BE2C (cell line): ENCODE results near the gene NELL1.
"Not testable (repeated sequence)": the region's sequence is repeated elsewhere in the genome, so short reads cannot be mapped to it uniquely, and the experiment has no call there.

Source experiments
- DNase-seq: peaks from one replicate; pipeline ENCODE4 v3.0.0-alpha.2; 2020
- H3K27me3 ChIP-seq: fragments of 250-450 bp; sonication (Bioruptor Pico); 2 replicates; pipeline ENCODE4 v1.5.1; 2020; ENCODE audit warnings: mild to moderate bottlenecking
- H3K36me3 ChIP-seq: fragments of 250-450 bp; sonication (Bioruptor Pico); 2 replicates; pipeline ENCODE4 v1.5.1; 2020; ENCODE audit warnings: mild to moderate bottlenecking
- H3K4me1 ChIP-seq: fragments of 250-450 bp; sonication (Bioruptor Pico); 2 replicates; pipeline ENCODE4 v1.5.1; 2020
- H3K4me3 ChIP-seq: 2 replicates; pipeline ENCODE4 v1.5.1; 2011; ENCODE audit warnings: low read depth, low read length
- H3K9me3 ChIP-seq: fragments of 250-450 bp; sonication (Bioruptor Pico); 2 replicates; pipeline ENCODE4 v1.5.1; 2020
- CTCF ChIP-seq: IDR thresholded peaks from 2 replicates; pipeline ENCODE4 v1.5.1; 2012; ENCODE audit warnings: mild to moderate bottlenecking, low read depth, low read length

NELL1 gene

GRCh38 chr11:21264125-21264524 is 594.7 kb downstream of the NELL1 start:
- Histone ChIP-seq H3K36me3 (no peaks in the 10 kb centered on the region), H3K4me1 (no peaks in the 10 kb centered on the region), H3K27me3 (no peaks in the 10 kb centered on the region), H3K9me3 (no peaks in the 10 kb centered on the region), H3K4me3 (no peak overlapping the region)
- no peak for DNase-seq
- no peak for TF ChIP-seq CTCF

- no peak for TF ChIP-seq CTCF
- no peaks in the 10 kb centered on the region for H3K27me3 ChIP-seq
- no peaks in the 10 kb centered on the region for H3K4me1 ChIP-seq
- no peak for DNase-seq
- no peak overlapping the region for H3K4me3 ChIP-seq
- no peaks in the 10 kb centered on the region for H3K9me3 ChIP-seq
- no peaks in the 10 kb centered on the region for H3K36me3 ChIP-seq
Measured at GRCh38 chr11:21268036-21268435, 598.6 kb downstream of the NELL1 start.

GRCh38 chr11:21272139-21272538 is 602.8 kb downstream of the NELL1 start:
- H3K36me3 ChIP-seq, H3K4me1 ChIP-seq, H3K4me3 ChIP-seq, H3K9me3 ChIP-seq, DNase-seq, H3K27me3 ChIP-seq: not testable (repeated sequence)

- no peaks in the 10 kb centered on the region for H3K9me3 ChIP-seq
- H3K4me1 ChIP-seq = no peaks in the 10 kb centered on the region
- TF ChIP-seq CTCF = no peak
- H3K27me3 ChIP-seq = no peaks in the 10 kb centered on the region
- H3K36me3 ChIP-seq = no peaks in the 10 kb centered on the region
- DNase-seq = no peak
- no peak overlapping the region for H3K4me3 ChIP-seq
Measured at GRCh38 chr11:21278840-21279239, 609.5 kb downstream of the NELL1 start.

GRCh38 chr11:21285104-21285503 is 615.7 kb downstream of the NELL1 start:
- H3K4me3 ChIP-seq = no peak overlapping the region
- H3K36me3 ChIP-seq = no peaks in the 10 kb centered on the region
- H3K27me3 ChIP-seq = no peaks in the 10 kb centered on the region
- no peak for DNase-seq
- H3K9me3 ChIP-seq = no peaks in the 10 kb centered on the region
- no peak for TF ChIP-seq CTCF
- H3K4me1 ChIP-seq = no peaks in the 10 kb centered on the region

- no peak overlapping the region for H3K4me3 ChIP-seq
- DNase-seq = no peak
- no peak for TF ChIP-seq CTCF
- no peaks in the 10 kb centered on the region for H3K9me3 ChIP-seq
- H3K36me3 ChIP-seq = no peaks in the 10 kb centered on the region
- no peaks in the 10 kb centered on the region for H3K27me3 ChIP-seq
- no peaks in the 10 kb centered on the region for H3K4me1 ChIP-seq
Measured at GRCh38 chr11:21289686-21290085, 620.3 kb downstream of the NELL1 start.

GRCh38 chr11:21295508-21295907 is 626.1 kb downstream of the NELL1 start:
- H3K4me1 ChIP-seq = no peaks in the 10 kb centered on the region
- no peaks in the 10 kb centered on the region for H3K27me3 ChIP-seq
- H3K4me3 ChIP-seq = no peak overlapping the region
- no peak for TF ChIP-seq CTCF
- no peak for DNase-seq
- H3K9me3 ChIP-seq = no peaks in the 10 kb centered on the region
- H3K36me3 ChIP-seq = no peaks in the 10 kb centered on the region
